HepG2 (cell line): Measurements from ENCODE around the gene DPP3. TPM values are rescaled to one million over a fixed set of nuclear protein-coding genes. Genes with fewer than 3 reads are reported as not detected.

Experiments used
- ATF7-NPFF ChIP-seq: sonication (generic); formaldehyde crosslinking; IDR thresholded peaks from 2 replicates; pipeline ENCODE4 v1.8.1; 2023; ENCODE audit warnings: mild to moderate bottlenecking, low read depth, missing genetic modification reagents, moderate library complexity
- DNMT1 ChIP-seq: sonication (generic); formaldehyde crosslinking; IDR thresholded peaks from 2 replicates; pipeline ENCODE4 v1.5.1; 2020; ENCODE audit warnings: mild to moderate bottlenecking, missing genetic modification reagents
- HMG20B ChIP-seq: conservative IDR thresholded peaks from 2 replicates; pipeline ENCODE4 v1.6.1; 2016; ENCODE audit warnings: missing genetic modification reagents, missing compliant biosample characterization
- HNF1A ChIP-seq, 2 experiments: sonication (generic) in 1 of 2; formaldehyde crosslinking in 1 of 2; IDR thresholded peaks; 2 replicates each; pipeline versions ENCODE4 v1.4.0 to v1.6.1; 2016 to 2020; ENCODE audit warnings: borderline replicate concordance in 1 of 2, low read depth in 1 of 2, mild to moderate bottlenecking in 1 of 2, missing genetic modification reagents in 1 of 2
- HNF4G ChIP-seq, 2 experiments: sonication (generic) in 1 of 2; formaldehyde crosslinking in 1 of 2; IDR thresholded peaks; 2 replicates each; pipeline versions ENCODE4 v1.4.0 to v1.6.1; 2011 to 2020; ENCODE audit warnings: borderline replicate concordance in 2 of 2, low read depth in 2 of 2, mild to moderate bottlenecking in 2 of 2, low read length in 1 of 2, missing genetic modification reagents in 1 of 2, moderate library complexity in 1 of 2
- HOXA3 ChIP-seq: sonication (generic); formaldehyde crosslinking; IDR thresholded peaks from 2 replicates; pipeline ENCODE4 v1.5.0; 2020; ENCODE audit warnings: missing genetic modification reagents
- IRF2 ChIP-seq: IDR thresholded peaks from 2 replicates; pipeline ENCODE4 v1.6.1; 2018; ENCODE audit warnings: missing genetic modification reagents, missing compliant biosample characterization
- MAF1 ChIP-seq: sonication (generic); formaldehyde crosslinking; IDR thresholded peaks from 2 replicates; pipeline ENCODE4 v1.5.0; 2020; ENCODE audit warnings: missing genetic modification reagents, borderline replicate concordance
- NBN ChIP-seq: fragments of 450-650 bp; conservative IDR thresholded peaks from 2 replicates; pipeline ENCODE4 v1.6.1; 2017
- NONO ChIP-seq, 2 experiments: fragments of 450-650 bp in 1 of 2; sonication (generic) in 1 of 2; formaldehyde crosslinking in 1 of 2; IDR thresholded peaks in 1 of 2; conservative IDR thresholded peaks in 1 of 2; 2 replicates each; pipeline versions ENCODE4 v1.6.1 to v1.8.0; 2017 to 2022; ENCODE audit warnings: mild to moderate bottlenecking in 1 of 2, missing genetic modification reagents in 1 of 2, moderate library complexity in 1 of 2
- PHF8 ChIP-seq: sonication (generic); formaldehyde crosslinking; IDR thresholded peaks from 2 replicates; pipeline ENCODE4 v1.5.0; 2020; ENCODE audit warnings: missing genetic modification reagents
- SOX5 ChIP-seq: IDR thresholded peaks from 2 replicates; pipeline ENCODE4 v1.6.1; 2016; ENCODE audit warnings: borderline replicate concordance
- TCF12 ChIP-seq, 2 experiments: fragments of 450-650 bp in 1 of 2; sonication (generic) in 1 of 2; formaldehyde crosslinking in 1 of 2; IDR thresholded peaks; 2 replicates each; pipeline versions ENCODE4 v1.6.1 to v1.8.0; 2017 to 2022; ENCODE audit warnings: antibody characterized with exemption in 1 of 2, mild to moderate bottlenecking in 1 of 2, missing genetic modification reagents in 1 of 2, moderate library complexity in 1 of 2
- polyA plus RNA-seq, 8 experiments: library from polyadenylated mRNA; depleted of rRNA in 3 of 8; stranded (reverse) in 7 of 8; unstranded in 1 of 8; fragments of >200 nt; fragmentation: Illumina TruSeq in 4 of 8; extraction: Trizol in 4 of 8; gene quantifications; 2 replicates each; pipeline versions ENCODE4 v1.2.1 to v1.2.3, GENCODE V29; 2011 to 2016; ENCODE audit warnings: low read depth in 4 of 8, missing spikeins in 1 of 8, mixed read lengths in 1 of 8; ENCODE audit not compliant: insufficient read depth in 1 of 8
- total RNA-seq, 5 experiments: library from RNA; depleted of rRNA; stranded (reverse); fragments of >200 nt; fragmentation: Illumina TruSeq; extraction: Trizol; gene quantifications; 2 replicates each; pipeline ENCODE4 v1.2.3, GENCODE V29; 2016; ENCODE audit warnings: low read depth in 1 of 5
- TF ChIP-seq, protein P1 (sequence below): fragments of 450-650 bp; IDR thresholded peaks from 2 replicates; pipeline ENCODE4 v1.6.1; 2016
- TF ChIP-seq, protein P2 (sequence below): sonication (generic); formaldehyde crosslinking; IDR thresholded peaks from 2 replicates; pipeline ENCODE4 v1.9.0; 2021; ENCODE audit warnings: missing genetic modification reagents, mild to moderate bottlenecking, borderline replicate concordance
- TF ChIP-seq, protein P3 (sequence below): sonication (generic); formaldehyde crosslinking; IDR thresholded peaks from 2 replicates; pipeline ENCODE4 v1.5.1; 2020; ENCODE audit warnings: mild to moderate bottlenecking, missing genetic modification reagents, borderline replicate concordance
- TF ChIP-seq, protein P4 (sequence below): sonication (generic); formaldehyde crosslinking; IDR thresholded peaks from 2 replicates; pipeline ENCODE4 v1.8.1; 2023; ENCODE audit warnings: mild to moderate bottlenecking, missing genetic modification reagents

DPP3 gene
- total and polyA plus RNA-seq, 2 of the 13 experiments (the other 11 are each of a cell fraction or from before 2014, with no cell fraction given), result 38.4 to 59.8 TPM

- TF ChIP-seq TCF12 (IDR thresholded peaks at IDR 0.05) (no peak), TCF12 (CRISPR knock-in tag; IDR thresholded peaks at IDR 0.05) (0 out of 2 replicates have a peak, but pooled peaks have one; percentile 20), NONO (IDR thresholded peaks at IDR 0.05) (no peak), NONO (CRISPR knock-in tag; conservative IDR thresholded peaks at IDR 0.05) (no peak; the same call in 1 of the 2 replicates), HMG20B (CRISPR knock-in tag) (0 out of 2 replicates have a peak, but pooled peaks have one; percentile 32), IRF2 (CRISPR knock-in tag) (peak; percentile 78; the same call in 1 of the 2 replicates), MAF1 (CRISPR knock-in tag) (no peak), PHF8 (CRISPR knock-in tag) (peak; percentile 99), HOXA3 (CRISPR knock-in tag) (no peak), SOX5 (CRISPR knock-in tag) (no peak; the same call in 1 of the 2 replicates), HNF1A (IDR thresholded peaks at IDR 0.05; ENCODE audit: low read depth) (no peak), HNF1A (CRISPR knock-in tag; IDR thresholded peaks at IDR 0.05; ENCODE audit: borderline replicate concordance) (peak; percentile 44; the same call in 1 of the 2 replicates), ATF7-NPFF (peak; percentile 65; the same call in 1 of the 2 replicates), HNF4G (IDR thresholded peaks at IDR 0.05; ENCODE audit: borderline replicate concordance, low read depth, low read length) (no peak), HNF4G (CRISPR knock-in tag; IDR thresholded peaks at IDR 0.05; ENCODE audit: borderline replicate concordance, low read depth) (no peak), NBN (no peak), DNMT1 (0 out of 2 replicates have a peak, but pooled peaks have one; percentile 78)
- TF ChIP-seq, protein P1, sequence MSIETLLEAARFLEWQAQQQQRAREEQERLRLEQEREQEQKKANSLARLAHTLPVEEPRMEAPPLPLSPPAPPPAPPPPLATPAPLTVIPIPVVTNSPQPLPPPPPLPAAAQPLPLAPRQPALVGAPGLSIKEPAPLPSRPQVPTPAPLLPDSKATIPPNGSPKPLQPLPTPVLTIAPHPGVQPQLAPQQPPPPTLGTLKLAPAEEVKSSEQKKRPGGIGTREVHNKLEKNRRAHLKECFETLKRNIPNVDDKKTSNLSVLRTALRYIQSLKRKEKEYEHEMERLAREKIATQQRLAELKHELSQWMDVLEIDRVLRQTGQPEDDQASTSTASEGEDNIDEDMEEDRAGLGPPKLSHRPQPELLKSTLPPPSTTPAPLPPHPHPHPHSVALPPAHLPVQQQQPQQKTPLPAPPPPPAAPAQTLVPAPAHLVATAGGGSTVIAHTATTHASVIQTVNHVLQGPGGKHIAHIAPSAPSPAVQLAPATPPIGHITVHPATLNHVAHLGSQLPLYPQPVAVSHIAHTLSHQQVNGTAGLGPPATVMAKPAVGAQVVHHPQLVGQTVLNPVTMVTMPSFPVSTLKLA, result peak; percentile 56
- TF ChIP-seq, protein P2, sequence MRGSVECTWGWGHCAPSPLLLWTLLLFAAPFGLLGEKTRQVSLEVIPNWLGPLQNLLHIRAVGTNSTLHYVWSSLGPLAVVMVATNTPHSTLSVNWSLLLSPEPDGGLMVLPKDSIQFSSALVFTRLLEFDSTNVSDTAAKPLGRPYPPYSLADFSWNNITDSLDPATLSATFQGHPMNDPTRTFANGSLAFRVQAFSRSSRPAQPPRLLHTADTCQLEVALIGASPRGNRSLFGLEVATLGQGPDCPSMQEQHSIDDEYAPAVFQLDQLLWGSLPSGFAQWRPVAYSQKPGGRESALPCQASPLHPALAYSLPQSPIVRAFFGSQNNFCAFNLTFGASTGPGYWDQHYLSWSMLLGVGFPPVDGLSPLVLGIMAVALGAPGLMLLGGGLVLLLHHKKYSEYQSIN (CRISPR knock-in tag), result no peak
- TF ChIP-seq, protein P3, sequence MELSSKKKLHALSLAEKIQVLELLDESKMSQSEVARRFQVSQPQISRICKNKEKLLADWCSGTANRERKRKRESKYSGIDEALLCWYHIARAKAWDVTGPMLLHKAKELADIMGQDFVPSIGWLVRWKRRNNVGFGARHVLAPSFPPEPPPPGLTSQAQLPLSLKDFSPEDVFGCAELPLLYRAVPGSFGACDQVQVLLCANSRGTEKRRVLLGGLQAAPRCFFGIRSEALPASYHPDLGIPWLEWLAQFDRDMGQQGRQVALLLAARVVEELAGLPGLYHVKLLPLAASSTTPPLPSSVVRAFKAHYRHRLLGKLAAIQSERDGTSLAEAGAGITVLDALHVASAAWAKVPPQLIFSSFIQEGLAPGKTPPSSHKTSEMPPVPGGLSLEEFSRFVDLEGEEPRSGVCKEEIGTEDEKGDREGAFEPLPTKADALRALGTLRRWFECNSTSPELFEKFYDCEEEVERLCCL (CRISPR knock-in tag), result no peak
- TF ChIP-seq, protein P4, sequence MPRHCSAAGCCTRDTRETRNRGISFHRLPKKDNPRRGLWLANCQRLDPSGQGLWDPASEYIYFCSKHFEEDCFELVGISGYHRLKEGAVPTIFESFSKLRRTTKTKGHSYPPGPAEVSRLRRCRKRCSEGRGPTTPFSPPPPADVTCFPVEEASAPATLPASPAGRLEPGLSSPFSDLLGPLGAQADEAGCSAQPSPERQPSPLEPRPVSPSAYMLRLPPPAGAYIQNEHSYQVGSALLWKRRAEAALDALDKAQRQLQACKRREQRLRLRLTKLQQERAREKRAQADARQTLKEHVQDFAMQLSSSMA (CRISPR knock-in tag), result peak; percentile 62; the same call in 1 of the 2 replicates
These were observed at the start of gene DPP3 (continued) for GRCh38 chr11:66480117-66480938.
